Activated T-cell treated with anti-CD3 and anti-CD28 coated beads for 1 hour (primary cell): ENCODE measurements around the gene ST6GALNAC1.
"Not testable (repeated sequence)": the region's sequence is repeated elsewhere in the genome, so short reads cannot be mapped to it uniquely, and the experiment has no call there.

ENCODE experiments used
- DNase-seq: peaks from one replicate; pipeline ENCODE4 v3.0.0-alpha.2; 2020; ENCODE audit warnings: low read depth

Gene ST6GALNAC1

GRCh38 chr17:76612465-76612864, 31.1 kb downstream of the ST6GALNAC1 start:
- DNase-seq, result no peak

DNA sequence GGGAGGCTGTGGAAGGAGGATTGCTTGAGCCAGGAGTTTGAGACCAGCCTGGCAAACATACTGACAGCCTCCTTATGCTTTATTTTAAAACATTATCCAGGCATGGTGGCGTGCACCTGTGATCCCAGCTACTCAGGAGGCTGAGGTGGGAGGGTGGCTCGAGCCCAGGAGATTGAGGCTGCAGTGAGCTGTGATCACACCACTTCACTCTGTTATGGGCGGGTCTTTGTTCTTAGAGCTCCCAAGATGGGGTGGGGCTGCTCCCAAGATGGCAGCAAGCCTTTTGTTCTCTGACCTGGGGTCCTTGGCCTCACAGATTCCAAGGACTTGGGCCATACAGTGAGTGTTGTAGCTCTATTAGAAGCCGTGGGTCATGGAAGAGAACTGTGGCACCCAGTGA, 31.8 kb downstream of the ST6GALNAC1 start:
- no peak for DNase-seq

DNA sequence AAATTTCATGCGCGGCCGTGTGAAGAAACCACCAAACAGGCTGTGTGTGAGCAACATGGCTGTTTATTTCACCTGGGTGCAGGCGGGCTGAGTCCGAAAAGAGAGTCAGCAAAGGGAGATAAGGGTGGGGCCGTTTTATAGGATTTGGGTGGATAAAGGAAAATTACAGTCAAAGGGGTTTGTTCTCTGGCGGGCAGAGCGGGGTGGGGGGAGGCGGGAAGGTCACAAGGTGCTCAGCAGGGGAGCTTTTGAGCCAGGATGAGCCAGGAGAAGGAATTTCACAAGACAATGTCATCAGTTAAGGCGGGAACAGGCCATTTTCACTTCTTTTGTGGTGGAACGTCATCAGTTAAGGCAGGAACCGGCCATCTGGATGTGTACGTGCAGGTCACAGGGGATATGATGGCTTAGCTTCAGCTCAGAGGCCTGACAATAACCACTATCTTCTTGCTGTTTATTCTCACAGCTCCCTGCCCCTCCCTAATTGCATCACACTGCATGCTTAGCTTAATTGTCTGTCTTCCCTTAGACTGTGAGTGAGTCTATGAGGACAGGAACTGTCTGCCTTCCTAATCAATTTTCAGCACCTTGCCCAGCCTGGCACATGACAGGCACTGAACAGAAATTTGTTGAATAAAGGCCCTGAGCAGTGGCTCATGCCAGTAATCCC, 32.3 kb downstream of the ST6GALNAC1 start:
- not testable (repeated sequence) for DNase-seq

- not testable (repeated sequence) for DNase-seq
Measured at GRCh38 chr17:76606685-76607084, 36.9 kb downstream of the ST6GALNAC1 start.

DNA sequence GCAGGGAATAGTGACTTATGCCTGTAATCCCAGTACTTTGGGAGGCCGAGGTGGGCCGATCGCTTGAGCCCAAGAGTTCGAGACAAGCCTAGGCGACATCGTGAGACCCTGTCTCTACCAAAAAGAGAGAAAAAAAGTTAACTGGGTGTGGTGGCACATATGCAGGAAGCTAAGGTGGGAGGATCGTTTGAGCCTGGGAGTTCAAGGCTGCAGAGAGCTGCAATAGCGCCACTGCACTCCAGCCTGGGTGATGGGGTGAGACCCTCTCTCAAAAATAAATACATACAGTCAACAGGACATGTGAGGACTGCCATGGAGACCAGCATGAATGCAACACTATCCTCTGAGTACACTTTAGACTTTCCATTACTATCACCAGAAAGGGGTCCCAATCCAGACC, 42.5 kb downstream of the ST6GALNAC1 start:
- DNase-seq, result no peak

DNA sequence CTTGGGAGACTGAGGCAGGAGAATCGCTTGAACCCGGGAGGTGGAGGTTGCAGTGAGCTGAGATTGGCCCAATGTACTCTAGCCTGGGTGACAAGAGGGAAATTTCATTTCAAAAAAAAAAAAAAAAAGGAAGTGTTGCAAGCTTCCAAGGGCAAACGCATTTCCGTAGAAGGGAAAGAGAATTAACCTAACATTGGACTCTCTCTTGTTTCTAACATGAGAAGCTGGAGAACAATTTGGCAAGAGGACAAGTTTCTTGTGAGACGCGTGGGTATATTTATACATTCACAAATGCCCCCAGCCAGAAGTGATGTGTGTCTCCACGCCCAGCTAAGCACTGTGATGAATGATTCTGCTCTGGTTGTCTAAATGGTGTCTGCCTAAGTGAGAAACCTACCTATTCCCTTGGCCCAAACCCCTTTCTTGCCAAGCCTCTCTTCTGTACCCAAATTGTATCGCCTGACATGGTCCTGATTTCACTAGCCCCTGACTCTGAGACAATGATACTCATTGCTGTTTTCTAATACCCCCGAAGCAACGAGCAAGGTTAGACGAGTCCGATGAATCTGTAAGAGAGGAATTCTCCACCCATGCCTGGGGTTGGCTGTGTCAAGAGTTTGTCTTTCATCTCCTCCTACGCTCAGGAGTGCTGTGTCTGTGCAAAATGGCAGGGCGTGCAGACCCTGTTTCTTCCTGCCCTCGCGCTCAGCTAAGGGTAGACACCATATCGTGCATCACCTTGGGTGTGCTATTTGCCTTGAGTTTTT, 43.7 kb downstream of the ST6GALNAC1 start:
- no peak for DNase-seq

DNA sequence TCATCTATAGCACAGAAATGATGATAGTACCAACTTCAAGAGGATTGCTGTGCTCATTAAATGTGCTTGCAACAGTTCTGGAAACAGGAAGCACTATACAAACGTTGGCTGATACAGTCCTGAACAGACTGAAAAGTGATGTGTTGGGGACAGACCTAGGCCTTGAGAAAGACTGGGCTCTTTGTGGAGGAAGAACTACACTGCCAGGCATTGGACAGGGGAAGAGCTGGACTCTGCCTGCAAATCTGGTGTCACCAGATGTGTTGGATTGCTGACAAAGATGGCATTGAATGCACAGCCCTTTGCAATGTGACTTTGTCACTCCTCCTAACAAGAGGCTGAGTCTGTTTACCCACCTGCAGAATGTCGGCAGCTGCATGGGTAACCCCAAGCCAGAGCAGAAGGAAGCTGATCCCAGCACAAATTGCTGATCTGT, 45.5 kb downstream of the ST6GALNAC1 start:
- no peak for DNase-seq

GRCh38 chr17:76597156-76598003, 46.2 kb downstream of the ST6GALNAC1 start:
- no peak for DNase-seq

GRCh38 chr17:76594690-76595089, 48.9 kb downstream of the ST6GALNAC1 start:
- no peak for DNase-seq

DNA sequence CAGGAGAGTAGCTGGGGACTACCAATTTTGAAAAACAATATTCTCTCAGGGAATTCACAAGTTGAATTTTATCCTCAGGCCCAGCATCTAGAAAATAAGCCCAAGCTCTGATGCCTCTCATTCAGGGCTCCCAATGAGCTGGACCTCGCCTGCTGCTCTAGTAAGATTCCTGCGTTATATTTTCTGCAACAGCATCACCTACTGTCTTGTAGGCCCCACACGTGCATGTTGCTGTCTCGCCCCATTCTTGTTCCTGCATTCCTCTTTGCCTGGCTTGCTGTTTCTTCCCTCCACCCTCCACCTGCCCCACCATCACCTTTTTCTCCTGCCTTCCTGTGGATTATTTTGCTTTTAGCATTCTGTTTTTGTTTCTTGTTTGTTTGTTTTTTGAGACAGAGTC, 49.6 kb downstream of the ST6GALNAC1 start:
- no peak for DNase-seq

DNA sequence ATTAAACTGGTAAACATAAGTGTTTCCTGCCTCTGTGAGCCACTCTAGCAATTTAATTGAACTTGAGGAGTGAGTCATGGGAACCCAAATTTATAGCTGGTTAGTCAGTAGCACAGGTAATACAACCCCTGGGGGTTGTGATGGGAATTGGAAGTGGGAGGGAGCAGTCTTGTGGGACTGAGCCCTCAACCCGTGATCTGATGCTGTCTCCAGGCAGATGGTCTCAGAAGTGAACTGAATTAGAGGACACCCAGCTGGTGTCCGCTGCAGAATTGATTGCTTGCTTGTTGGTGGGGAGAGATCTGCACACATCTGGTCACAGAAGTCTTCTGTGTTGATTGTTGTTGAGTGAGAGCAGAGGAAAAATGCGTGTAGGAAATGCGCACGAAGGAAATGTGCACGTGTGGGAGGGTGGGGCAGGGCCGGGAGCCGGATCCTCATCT, 50.2 kb downstream of the ST6GALNAC1 start:
- DNase-seq, result no peak

GRCh38 chr17:76588182-76588581, 55.4 kb downstream of the ST6GALNAC1 start:
- no peak for DNase-seq

DNA sequence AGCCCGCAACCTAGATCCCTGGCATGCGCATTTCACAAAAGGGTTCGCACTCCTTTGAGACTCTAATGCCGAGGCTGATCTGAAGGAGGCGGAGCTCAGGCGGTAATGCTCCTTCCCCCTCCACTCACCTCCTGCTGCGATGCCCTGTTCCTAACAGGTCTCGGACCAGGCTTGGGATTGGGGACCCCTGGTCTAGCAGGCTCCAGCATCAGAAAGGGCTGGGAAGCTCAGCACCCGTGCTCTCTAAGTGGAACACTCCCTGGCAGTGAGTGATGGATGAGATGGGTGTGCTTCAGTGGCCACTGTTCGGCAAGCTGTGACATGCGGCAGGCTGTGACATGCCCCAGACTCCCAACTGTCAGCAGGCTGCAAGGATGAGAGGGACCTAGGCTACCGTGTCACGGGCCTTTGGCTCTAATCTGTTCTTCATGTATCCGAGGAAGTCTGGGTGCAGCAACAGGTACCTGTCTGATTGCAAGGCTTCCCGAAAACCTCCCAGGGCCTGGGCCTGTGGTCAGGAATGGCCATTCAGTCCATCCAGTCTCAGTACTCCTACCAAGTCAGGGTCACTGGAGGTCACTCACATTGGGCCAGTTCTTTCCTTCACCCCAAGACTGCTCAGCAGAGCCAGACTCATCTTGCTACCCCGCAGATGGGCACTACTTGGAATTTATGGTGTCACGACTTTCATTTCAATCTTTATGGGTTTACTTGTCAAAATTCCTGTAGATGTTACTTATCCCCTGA, 56.6 kb downstream of the ST6GALNAC1 start:
- no peak for DNase-seq

DNA sequence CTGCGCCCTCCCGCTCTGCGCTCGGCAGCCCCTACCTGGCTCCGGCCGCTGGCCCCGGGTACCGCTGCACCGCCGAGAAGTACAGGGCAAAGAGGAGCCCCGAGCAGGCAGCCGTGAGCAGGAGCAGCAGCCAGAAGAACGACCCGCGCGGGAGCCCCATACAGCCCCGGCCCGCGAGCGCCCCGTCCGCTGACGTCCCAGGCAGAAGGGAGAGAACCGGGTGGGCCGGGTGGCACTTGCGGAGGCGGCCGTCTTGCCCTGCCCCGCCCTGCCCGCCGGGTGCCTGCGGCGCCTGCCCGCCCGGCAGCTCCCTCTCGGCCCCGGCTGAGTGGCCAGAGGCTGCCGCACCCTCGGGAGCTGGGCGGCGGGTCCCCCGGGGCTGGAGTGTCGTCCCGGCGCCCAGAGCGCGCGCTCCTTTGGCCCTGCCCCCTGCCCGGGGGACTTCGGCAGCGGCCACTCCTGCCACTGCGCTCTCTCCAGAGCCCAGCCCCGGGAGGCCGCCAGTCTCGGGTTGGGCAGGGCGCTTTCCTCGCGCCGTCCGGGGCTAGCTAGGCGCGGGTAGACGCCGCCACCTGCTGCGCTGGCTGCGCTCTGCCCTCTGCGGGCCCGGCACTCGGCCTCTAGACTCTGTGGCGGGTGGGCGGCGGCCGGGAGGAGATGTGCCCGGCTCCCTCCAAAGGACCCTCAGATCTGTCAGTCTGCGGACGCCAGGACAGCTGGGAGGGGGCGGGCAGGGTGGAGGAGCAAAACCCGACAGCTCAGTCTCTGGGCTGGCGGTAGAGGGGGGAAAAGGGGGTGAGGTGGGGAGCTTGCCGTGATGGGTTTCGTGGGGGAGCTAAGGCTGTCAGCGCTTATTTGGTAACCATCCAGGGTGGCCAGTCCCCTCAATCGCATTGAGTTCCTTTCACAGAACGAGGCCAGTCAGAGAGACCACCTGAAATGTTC, 57.6 kb downstream of the ST6GALNAC1 start, which contains the start of gene ST6GALNAC2:
ST6GALNAC2 (minus strand) TSS at position 212 of the 945 bp plus-strand sequence; CDS start at position 160, 52 bp downstream.
- DNase-seq, result no peak

DNA sequence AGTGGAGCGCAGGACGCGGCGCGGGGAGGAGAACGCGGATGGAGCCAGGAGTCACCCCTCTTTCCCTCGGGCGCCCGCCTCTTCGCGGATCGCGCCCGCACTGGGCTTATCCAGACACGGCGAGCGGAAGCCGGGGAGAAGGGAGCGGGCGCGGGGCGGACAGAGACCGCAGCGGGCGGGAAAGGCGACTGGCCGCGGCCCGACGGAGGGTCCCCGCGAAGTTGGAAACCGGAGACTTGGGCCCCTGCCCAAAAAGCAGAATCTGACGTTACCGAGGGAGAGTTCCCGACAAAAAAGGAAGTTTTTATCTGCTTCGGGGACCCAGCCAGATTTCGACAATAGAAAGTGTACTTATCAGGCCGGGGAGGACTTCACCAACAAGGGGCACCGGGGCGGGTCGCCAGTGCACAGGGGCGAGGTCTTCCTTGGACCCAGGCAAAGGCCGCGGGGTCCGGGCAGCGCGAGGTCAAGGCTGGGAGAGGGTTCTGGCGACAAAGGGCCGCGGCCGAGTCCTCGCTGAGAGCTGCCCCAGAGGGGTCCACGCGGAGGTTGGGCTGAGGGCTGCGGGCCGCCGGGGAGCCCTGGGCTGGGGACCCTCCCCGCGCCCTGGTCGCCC, 58.4 kb downstream of the ST6GALNAC1 start:
- no peak for DNase-seq

DNA sequence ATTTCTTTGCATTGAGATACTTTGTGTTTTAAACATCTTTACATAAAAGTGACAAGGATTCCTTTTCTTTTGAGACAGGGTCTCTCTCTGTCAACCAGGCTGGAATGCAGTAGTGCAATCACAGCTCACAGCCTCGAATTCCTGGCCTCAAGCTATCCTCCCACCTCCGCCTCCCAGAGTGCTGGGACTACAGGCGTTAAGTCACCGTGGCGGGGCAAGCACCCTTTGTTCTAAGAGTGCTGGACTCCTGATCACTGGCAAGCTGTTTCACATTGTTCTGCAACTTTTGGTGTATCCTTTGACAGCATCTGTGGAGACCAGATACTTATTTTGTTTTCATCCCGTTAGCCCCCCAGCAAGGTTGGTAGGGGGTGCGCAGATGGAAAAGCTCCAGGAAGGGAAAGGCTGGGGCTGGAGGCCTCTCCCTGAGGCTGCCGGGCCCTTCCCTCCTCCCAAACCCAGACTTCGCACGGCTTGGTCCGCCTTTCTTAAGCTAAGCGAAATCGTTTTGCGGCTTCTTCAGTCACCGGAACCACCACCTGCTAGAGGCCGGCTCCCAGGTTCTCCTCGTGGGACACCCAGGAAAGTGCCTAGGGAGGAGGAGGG, 59.0 kb downstream of the ST6GALNAC1 start:
- DNase-seq, result no peak

- DNase-seq, result no peak
Measured at GRCh38 chr17:76582660-76583059, 60.9 kb downstream of the ST6GALNAC1 start.

GRCh38 chr17:76581515-76581914, 62.0 kb downstream of the ST6GALNAC1 start:
- no peak for DNase-seq

DNA sequence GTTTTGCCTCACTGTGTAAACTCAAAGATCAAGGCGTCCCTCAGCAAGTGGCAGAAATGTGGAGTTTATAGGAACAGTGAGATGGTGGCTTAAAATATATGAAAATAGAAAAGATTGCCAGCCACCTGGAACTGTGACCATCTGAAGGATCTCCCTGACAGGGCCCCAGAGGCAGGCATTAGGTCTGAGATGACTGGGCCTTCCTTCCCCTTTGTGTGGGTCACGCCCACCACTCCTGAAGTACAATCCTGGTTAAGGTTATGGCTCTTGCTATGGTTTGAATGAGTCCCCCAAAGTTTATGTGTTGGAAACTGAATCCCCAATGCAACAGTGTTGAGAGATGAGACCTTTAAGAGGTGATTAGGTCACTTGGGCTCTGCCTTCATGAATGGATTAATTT, 64.3 kb downstream of the ST6GALNAC1 start:
- no peak for DNase-seq

- no peak for DNase-seq
Measured at GRCh38 chr17:76578376-76578775, 65.2 kb downstream of the ST6GALNAC1 start.
